A673 (cell line): ENCODE results near the gene ZGRF1. TPM values are rescaled to one million over a fixed set of nuclear protein-coding genes. Genes with fewer than 3 reads are reported as not detected.
"Not testable (repeated sequence)": the region's sequence is repeated elsewhere in the genome, so short reads cannot be mapped to it uniquely, and the experiment has no call there.

ENCODE experiments used
- BruUV-seq: library from RNA; stranded (reverse); fragments of 400-500 nt; replicated peaks from 2 replicates; lab custom pipeline; 2021; lab: Mats Ljungman, UMichigan
- CTCF ChIA-PET: fragments of 300-600 bp; sonication (Branson Sonifier 250); formaldehyde crosslinking; loops from one replicate; lab custom pipeline; 2022; ENCODE audit warnings: antibody characterized with exemption; lab: Charles Lee
- POLR2A ChIA-PET: fragments of 300-600 bp; sonication (Branson Sonifier 250); formaldehyde crosslinking; loops from one replicate; lab custom pipeline; 2022; ENCODE audit warnings: antibody characterized with exemption; ENCODE audit not compliant: low non-redundant PET; lab: Charles Lee
- DNase-seq: peaks from one replicate; pipeline ENCODE4 v3.0.0-alpha.2; 2015; ENCODE audit warnings: low spot score
- H3K27ac ChIP-seq: fragments of 200-600 bp; sonication (generic); 2 replicates; pipeline ENCODE4 v1.5.1; 2016; ENCODE audit warnings: mixed run types, low read depth, mild to moderate bottlenecking, mixed read lengths, antibody characterized with exemption, low read length; ENCODE audit not compliant: poor library complexity, severe bottlenecking
- H3K27me3 ChIP-seq: fragments of 200-600 bp; sonication (generic); replicated peaks from 2 replicates; pipeline ENCODE4 v1.6.1; 2017; ENCODE audit warnings: mixed run types, low read depth, mild to moderate bottlenecking, mixed read lengths, antibody characterized with exemption, low read length; ENCODE audit not compliant: insufficient read depth, poor library complexity
- H3K36me3 ChIP-seq: fragments of 200-600 bp; sonication (generic); 2 replicates; pipeline ENCODE4 v1.6.1; 2016; ENCODE audit warnings: mixed run types, mild to moderate bottlenecking, mixed read lengths, antibody characterized with exemption, low read length; ENCODE audit not compliant: insufficient read depth, poor library complexity, severe bottlenecking
- H3K4me1 ChIP-seq: fragments of 200-600 bp; sonication (generic); 2 replicates; pipeline ENCODE4 v1.6.1; 2017; ENCODE audit warnings: mixed run types, mild to moderate bottlenecking, mixed read lengths, antibody characterized with exemption, low read length; ENCODE audit not compliant: insufficient read depth, poor library complexity, severe bottlenecking
- H3K4me3 ChIP-seq: fragments of 200-600 bp; sonication (generic); 2 replicates; pipeline ENCODE4 v1.5.1; 2016; ENCODE audit warnings: low read depth, mixed run types, mild to moderate bottlenecking, mixed read lengths, low read length; ENCODE audit not compliant: poor library complexity, severe bottlenecking
- H3K9me3 ChIP-seq: fragments of 200-600 bp; sonication (generic); 2 replicates; pipeline ENCODE4 v1.6.1; 2016; ENCODE audit warnings: mixed run types, low read depth, mild to moderate bottlenecking, mixed read lengths, antibody characterized with exemption, low read length; ENCODE audit not compliant: poor library complexity, severe bottlenecking
- EZH2 ChIP-seq: fragments of 200-600 bp; sonication (generic); IDR thresholded peaks from 2 replicates; pipeline ENCODE4 v1.6.1; 2017; ENCODE audit warnings: borderline replicate concordance, low read depth, mild to moderate bottlenecking, mixed read lengths, antibody characterized with exemption, low read length; ENCODE audit not compliant: poor library complexity, severe bottlenecking
- intact Hi-C: fragments of 100-400 bp; cut with micrococcal nuclease; formaldehyde crosslinking; loops from one replicate; pipeline ENCODE4 v1.10.0; 2022; ENCODE audit not compliant: unreplicated experiment
- total RNA-seq: library from RNA; stranded (reverse); gene quantifications from 2 replicates; pipeline ENCODE4 v1.2.3, GENCODE V29; 2021
- TF ChIP-seq, protein P1 (sequence below): fragments of 300-800, 200-600 bp; sonication (generic); conservative IDR thresholded peaks from 2 replicates; pipeline ENCODE4 v1.5.1; 2017; ENCODE audit warnings: low read depth, mild to moderate bottlenecking, antibody characterized with exemption, low read length, moderate library complexity, mixed read lengths

Gene ZGRF1
- total RNA-seq, 1 experiment from 2014 or later, result 31.4 TPM

DNA sequence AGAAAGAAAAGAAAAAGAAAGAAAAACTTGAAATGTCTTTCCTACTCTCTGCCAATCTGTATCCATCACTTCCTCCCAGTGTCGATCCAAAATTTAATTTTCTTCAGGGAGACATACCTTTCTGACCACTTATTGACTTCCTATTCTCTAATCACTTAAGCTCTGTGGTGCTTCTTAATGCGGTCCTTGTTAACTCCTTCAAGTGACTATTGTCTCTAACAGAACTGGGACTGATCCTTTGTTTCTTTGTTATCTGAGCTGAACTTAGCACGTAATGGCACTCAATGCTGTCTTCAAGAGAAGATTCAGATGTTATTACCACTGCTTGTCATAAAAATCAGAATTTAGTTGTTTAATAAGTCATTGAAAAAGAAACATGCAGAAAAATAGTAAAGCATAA is 31.4 kb upstream of the ZGRF1 start:
- ChIA-PET CTCF (no interaction called here), POLR2A (no interaction called here)
- no peaks in the 10 kb centered on the region for H3K9me3 ChIP-seq
- intact Hi-C loops, result no loop called here
- TF ChIP-seq, protein P1, sequence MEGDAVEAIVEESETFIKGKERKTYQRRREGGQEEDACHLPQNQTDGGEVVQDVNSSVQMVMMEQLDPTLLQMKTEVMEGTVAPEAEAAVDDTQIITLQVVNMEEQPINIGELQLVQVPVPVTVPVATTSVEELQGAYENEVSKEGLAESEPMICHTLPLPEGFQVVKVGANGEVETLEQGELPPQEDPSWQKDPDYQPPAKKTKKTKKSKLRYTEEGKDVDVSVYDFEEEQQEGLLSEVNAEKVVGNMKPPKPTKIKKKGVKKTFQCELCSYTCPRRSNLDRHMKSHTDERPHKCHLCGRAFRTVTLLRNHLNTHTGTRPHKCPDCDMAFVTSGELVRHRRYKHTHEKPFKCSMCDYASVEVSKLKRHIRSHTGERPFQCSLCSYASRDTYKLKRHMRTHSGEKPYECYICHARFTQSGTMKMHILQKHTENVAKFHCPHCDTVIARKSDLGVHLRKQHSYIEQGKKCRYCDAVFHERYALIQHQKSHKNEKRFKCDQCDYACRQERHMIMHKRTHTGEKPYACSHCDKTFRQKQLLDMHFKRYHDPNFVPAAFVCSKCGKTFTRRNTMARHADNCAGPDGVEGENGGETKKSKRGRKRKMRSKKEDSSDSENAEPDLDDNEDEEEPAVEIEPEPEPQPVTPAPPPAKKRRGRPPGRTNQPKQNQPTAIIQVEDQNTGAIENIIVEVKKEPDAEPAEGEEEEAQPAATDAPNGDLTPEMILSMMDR, result no peak
- no peak for TF ChIP-seq EZH2
- H3K36me3 ChIP-seq, result no peaks in the 10 kb centered on the region
- H3K27ac ChIP-seq, result no peak overlapping the region
- no peak for DNase-seq
- no peaks in the 10 kb centered on the region for H3K27me3 ChIP-seq
- H3K4me1 ChIP-seq, result no peaks in the 10 kb centered on the region
- no peak overlapping the region for H3K4me3 ChIP-seq
- BruUV-seq, result no TSS peak

DNA sequence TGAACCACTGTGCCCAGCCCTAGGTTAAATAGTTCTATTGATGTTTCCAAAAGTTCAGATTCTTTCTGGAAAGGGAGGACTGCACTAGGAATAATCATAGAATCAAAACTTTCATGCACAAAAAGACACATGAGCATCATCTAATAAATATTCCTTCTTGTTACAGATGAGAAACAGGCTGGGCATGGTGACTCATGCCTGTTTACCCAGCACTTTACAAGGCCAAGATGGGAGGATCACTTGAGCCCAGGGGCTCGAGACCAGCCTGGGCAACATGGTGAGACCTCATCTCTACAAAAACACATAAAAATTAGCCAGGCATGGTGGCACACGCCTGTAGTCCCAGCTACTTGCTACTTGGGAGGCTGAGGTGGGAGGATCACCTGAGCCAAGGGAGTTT is 27.9 kb upstream of the ZGRF1 start:
- intact Hi-C loops, result no loop called here
- Histone ChIP-seq H3K27ac (no peak overlapping the region), H3K4me3 (no peak overlapping the region), H3K9me3 (no peaks in the 10 kb centered on the region), H3K4me1 (no peaks in the 10 kb centered on the region), H3K36me3 (no peaks in the 10 kb centered on the region), H3K27me3 (no peaks in the 10 kb centered on the region)
- ChIA-PET CTCF (no interaction called here), POLR2A (no interaction called here)
- no TSS peak for BruUV-seq
- no peak for DNase-seq
- no peak for TF ChIP-seq EZH2
- TF ChIP-seq, protein P1, result no peak

DNA sequence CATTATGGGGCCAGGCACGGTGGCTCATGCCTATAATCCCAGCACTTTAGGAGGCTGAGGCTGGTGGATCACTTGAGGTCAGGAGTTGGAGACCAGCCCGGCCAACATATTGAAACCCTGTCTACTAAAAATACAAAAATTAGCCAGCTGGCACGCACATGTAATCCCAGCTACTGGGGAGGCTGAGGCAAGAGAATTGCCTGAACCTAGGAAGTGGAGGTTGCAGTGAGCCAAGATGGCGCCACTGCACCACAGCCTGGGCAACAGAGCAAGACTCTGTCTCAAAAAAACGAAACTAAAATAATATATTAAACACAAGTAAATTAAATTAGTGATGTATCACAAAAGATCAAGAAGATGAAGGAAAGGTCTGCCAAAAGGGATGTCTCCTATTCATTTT is 19.4 kb upstream of the ZGRF1 start:
- H3K9me3 ChIP-seq, H3K27me3 ChIP-seq, H3K4me1 ChIP-seq, DNase-seq, H3K4me3 ChIP-seq, BruUV-seq, intact Hi-C loops, POLR2A ChIA-PET, H3K27ac ChIP-seq, CTCF ChIA-PET: not testable (repeated sequence)
- H3K36me3 ChIP-seq, result peaks cover 26% of the 10 kb centered on the region

DNA sequence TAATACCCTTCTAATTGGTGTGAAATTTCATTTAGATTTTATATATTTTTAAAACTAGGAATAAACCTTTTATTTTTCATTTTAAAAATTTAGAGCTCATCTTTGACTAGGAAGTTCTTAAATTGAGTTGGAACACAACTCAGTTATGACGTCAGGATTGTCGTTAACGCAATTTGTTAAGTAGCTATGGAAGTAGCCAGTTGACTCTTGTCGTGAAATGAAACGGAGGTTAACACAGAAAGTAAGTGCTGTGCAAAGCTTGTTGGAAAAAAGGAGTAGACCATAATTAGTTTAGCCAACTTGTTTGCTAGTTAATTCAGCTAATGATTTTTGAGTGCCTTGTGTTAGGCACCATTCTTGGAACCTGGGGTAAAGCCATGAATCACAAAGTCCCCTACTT is 18.6 kb upstream of the ZGRF1 start:
- Histone ChIP-seq H3K9me3 (no peaks in the 10 kb centered on the region), H3K27me3 (no peaks in the 10 kb centered on the region), H3K4me3 (no peak overlapping the region), H3K4me1 (peaks cover 10% of the 10 kb centered on the region), H3K36me3 (peaks cover 29% of the 10 kb centered on the region), H3K27ac (no peak overlapping the region)
- POLR2A ChIA-PET, result no interaction called here
- no TSS peak for BruUV-seq
- no peak for DNase-seq
- CTCF ChIA-PET, result no interaction called here
- TF ChIP-seq EZH2, result no peak
- TF ChIP-seq, protein P1, result no peak
- intact Hi-C loops, result no loop called here
